GM19397 (cell line): ENCODE measurements around the gene ZMIZ1.

Experiments used
- ATAC-seq: cut with Tn5 transposase; IDR thresholded peaks from one replicate; pipeline ENCODE4 v1.9.1; 2021; ENCODE audit warnings: mild to moderate bottlenecking, moderate library complexity; ENCODE audit not compliant: unreplicated experiment

Gene ZMIZ1

GRCh38 chr10:79299397-79300241 lies 230.9 kb downstream of the ZMIZ1 start:
- ATAC-seq: no peak

DNA sequence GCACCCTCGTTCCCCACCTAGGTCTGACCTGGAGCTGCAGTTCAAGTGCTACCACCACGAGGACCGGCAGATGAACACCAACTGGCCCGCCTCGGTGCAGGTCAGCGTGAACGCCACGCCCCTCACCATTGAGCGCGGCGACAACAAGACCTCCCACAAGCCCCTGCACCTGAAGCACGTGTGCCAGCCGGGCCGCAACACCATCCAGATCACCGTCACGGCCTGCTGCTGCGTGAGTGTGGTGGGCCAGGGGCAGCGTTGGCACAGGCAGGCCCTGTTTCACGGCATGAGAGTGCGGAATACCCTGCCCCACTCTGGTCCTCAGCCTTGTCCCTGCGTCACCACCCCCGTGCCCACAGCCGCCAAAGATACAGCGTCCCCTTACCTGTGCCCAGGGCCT lies 231.9 kb downstream of the ZMIZ1 start:
- no peak for ATAC-seq

- ATAC-seq: no peak
These were observed 233.2 kb downstream of the ZMIZ1 start for GRCh38 chr10:79301754-79302530.

DNA sequence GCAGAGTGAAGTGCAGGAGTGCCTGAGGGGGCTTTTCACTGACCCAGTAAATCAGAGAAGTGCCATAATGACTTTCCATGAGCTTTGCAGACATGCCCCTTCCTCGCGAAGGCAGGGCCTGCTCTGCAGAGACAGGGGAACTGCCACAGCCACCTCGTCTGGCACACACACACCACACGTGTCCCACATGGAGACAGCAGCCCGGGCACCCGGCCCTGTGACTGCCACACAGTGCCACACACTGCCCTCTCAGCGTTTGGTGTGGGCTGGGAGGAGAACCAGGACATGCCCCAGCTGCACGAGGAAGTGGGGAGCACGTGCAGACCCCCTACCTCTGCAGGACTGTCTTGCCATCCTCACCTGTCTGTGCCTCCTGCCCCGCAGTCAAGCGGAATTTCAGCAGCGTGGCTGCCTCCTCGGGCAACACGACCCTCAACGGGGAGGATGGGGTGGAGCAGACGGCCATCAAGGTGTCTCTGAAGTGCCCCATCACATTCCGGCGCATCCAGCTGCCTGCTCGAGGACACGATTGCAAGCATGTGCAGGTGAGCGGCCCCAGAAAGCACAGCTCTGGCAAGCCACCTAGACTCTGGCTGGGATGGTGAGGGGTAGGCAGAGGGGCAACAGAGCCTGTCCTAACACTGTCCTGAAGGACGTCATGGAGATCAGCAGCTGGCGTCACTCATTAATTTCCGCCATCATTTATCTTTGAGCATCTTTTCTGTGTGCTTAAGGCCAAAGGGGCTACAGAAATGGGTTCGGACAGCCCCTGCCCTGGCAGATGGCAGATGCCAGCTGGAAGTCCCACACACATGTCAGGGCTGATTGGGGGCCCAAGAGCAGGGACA lies 235.1 kb downstream of the ZMIZ1 start:
- ATAC-seq: no peak

DNA sequence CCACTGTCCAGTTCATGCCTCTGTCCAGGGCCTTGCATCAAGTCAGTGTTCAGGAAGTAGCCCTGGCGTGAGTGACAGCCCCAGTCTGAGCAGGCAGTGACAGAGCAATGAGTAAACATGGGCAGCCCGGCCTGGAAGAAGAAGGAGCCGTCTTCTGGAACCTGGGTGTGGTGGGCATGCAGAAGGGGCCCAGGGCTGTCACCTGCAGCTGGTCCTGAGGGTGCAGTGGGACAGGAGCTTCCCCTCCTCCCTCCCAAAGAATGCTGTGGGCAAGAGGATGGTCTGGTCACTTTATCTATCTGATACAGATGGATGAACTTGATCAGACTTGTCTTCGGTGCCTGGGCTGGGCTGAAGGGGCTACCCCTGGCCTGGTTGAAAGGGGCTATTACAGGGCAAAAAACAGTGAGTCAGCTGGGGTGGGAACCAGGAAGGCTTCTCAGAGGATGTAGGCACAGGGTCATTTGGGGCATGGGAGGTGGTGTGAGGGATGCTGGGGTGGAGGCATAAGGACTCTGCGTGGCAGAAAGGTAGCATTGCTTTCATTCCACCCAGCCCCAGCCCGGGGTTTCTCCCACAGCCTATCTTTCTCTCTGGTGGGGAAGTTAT lies 235.8 kb downstream of the ZMIZ1 start:
- ATAC-seq: no peak

- no peak for ATAC-seq
These were observed 236.7 kb downstream of the ZMIZ1 start for GRCh38 chr10:79305515-79305914.

GRCh38 chr10:79305988-79306387 lies 237.2 kb downstream of the ZMIZ1 start:
- no peak for ATAC-seq

DNA sequence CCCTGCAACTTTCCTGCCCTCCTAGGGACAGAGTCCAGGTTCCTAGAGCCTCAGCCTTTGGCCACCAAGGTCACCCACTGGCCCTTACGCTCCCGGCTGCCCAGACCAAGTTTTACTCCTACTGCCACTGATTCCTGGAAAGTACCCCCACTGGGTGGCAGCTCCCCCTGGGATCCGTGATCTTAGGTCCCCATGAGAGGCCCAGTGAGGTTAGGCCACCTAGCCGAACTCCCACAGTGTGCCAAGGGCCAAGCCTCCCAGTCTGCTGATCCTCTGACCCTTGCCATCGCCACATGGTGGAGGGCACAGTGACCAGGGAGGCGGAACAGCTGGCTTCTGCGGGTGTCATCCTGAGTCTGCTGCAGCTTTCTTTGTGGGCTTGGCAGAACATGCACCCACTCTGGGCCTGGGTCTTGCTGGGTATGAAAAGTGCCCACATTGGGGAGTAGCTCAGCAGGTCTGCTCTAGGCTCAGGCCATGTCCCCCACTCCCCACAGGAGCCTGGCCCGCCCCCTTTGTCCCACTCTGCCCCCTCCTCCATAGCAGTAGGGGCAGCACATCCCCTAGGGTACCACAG lies 238.0 kb downstream of the ZMIZ1 start:
- no peak for ATAC-seq

GRCh38 chr10:79308016-79308415 lies 239.2 kb downstream of the ZMIZ1 start:
- ATAC-seq: no peak

GRCh38 chr10:79308969-79309665 lies 240.4 kb downstream of the ZMIZ1 start:
- ATAC-seq: no peak

GRCh38 chr10:79310200-79310865 lies 241.6 kb downstream of the ZMIZ1 start:
- no peak for ATAC-seq

DNA sequence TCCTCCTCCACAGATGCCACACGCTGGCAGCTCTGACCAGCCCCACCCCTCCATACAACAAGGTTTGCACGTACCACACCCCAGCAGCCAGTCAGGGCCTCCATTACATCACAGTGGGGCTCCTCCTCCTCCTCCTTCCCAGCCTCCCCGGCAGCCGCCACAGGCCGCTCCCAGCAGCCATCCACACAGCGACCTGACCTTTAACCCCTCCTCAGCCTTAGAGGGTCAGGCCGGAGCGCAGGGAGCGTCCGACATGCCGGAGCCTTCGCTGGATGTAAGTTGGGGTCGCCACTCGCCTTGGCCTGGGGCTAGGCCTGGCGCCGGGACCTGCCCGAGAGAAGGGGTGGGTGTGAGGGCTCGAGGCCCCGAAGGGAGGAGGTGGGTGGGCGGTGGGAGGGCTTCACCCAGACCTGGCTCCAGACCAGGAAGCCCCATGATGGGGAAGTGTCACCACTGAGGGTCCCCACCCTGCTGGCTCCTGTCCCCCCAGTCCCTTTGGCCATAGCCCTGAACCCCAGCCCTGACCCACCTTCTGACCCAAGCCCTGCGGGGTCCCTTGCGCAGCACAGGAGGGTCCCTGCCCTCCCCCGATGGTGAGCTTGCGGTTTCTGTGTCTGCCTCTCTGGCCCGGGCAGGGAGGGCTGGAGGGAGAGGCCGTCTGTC lies 242.3 kb downstream of the ZMIZ1 start:
- ATAC-seq: no peak

DNA sequence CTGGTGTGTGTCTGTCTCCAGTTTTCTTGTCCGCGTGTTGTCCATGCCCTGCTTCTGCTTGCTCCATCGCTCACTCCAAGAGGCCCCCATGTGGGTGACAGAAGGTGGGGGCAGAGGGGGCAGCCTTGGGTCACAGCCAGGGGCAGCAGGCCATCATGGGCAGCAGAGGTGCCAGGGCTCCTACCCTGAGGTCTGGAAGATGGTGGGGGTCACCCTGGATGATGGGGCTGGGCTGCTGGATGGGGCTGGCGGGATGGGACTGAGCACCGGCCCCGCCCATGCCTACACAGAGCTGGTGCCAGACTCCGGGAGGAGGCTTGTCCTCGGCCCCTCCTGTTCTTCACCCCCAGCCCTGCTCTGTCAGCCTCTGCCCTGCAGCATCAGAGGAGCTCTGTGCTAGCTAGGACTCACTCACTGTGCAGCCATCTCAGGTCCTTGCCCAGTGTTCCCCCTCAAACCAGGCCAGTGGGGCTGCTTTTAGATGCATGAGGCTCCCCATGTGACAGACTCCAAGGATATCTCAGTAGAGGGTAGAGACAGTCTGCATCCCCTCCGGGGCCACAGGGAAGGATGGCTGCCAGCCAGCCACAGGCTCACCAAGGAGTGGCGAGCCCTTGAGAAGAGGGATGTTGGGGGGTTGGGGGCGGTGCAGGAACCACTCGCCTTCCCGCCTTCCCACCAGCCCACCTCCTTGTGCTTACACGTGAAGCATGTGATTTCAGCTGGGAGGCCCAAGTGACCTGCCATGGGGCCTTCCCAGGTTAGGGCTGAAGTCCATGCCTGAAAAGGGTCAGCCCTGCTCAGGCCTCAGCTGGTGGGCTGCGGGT lies 243.0 kb downstream of the ZMIZ1 start:
- no peak for ATAC-seq

DNA sequence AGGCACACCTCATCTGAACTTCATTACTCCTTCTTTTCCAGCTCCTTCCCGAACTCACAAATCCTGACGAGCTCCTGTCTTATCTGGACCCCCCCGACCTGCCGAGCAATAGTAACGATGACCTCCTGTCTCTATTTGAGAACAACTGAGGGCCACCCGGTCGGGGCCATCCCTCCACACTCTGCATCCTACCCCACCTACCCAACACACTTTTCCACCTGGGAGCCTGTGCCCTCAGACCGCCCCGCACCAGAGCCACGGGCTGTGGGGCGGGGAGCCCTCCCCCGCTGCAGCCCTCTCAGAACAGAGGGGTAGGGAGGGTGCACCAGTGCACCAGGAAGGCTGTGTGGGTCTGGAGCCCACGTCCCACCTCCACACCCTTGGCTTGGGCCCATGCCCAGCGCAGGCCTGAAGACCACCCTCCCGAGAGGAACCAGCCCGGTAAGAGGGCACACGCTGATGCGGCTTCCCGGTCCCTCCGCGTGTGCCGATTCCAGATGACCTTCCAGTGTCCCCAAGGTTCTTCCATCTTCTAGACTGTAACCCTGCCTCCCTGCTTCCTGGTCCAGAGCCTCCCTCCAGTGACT lies 243.9 kb downstream of the ZMIZ1 start:
- no peak for ATAC-seq

DNA sequence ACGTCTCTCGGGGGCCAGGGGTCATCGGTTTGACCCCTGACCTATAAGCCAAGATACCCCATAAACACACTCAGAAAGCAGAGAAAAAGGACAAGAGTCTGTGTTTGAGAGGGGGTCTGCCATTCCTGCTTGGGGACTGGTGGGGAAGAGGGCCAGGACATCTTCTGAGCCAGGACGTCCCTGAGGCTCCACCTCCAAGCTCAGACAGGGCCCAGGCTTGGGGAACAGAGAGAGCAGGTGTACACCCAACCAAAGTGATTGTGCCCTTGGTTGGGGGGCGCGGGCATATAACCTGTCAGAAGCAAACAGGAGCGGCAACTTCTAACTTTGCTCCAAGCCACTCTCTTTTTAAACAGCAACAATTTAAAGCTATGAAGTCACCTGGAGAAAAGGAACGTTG lies 244.6 kb downstream of the ZMIZ1 start:
- ATAC-seq: no peak

DNA sequence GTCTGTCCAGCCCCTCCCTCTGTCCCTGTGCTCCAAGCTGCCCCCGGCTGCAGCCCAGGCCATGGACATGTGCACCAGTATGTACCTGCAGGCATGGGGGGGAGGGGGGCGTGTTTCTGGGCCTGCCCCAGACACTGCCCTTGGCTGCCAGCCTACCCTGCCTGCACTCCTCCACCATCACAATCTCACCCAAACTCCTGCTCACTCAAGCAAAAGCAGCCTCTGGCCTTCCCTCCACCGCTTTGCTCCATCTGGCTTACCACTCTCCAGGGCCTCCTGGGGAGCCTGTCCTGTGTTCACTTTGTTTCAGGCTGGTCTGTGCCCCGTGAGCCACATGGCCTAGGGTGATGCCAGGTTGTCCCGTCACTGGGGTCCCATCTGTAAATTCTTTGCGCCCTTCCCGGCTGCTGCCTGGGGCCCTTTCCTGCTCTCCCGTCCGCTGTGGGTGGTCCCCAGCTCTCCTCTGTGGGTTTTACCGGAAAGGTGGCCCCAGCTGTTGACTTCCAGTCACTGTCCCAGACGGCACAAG lies 245.2 kb downstream of the ZMIZ1 start:
- no peak for ATAC-seq
